ENCODE measurements around the gene ZIC5. TPM values are rescaled to one million over a fixed set of nuclear protein-coding genes. Genes with fewer than 3 reads are reported as not detected.
A peak's percentile ranks its signal among the peaks of the same experiment; 100 is the strongest.

The ZIC5 gene
- total RNA-seq, 1 experiment from 2014 or later: 45.9 TPM

DNA sequence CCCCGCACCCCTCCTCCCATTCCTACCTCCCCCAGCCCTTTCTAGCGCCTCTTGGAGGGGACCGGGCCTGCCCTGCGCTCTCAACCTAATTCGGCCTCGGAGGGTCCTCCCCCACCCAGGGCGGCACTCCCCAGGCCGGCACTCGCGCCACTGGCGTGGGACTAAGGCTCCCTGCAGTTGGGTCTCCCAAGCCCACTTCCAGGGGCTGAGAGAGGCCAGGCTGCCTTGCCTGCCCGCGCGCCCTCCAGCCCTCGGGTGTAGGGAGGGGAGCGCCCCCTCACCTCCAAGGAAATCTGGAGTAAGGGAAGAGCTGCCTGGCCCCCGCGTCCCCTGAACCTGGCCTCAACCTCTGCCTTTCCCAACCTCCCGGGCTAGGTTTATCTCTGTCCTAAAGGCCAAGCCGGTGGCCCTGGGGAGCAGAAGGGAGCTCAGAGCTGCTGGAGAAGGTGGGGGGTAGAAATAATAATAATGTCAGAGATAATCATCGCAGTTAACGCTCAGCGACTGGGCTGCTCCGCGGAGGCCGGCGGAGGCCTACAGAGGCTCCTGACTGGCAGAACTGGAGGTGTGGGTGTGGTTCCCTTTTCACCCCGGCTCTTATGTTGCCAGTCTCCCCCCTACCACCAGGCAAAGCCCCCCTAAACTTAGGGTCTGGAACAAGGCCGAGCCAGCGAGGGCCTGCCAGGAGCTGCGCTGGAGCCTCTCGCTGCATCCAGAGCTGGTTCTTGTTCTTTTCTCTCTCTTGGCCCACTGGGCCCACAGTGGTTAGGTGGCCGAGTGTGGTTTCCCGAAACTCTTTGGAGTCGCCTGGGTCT lies 19.7 kb upstream of the ZIC5 start:
- H3K4me3 ChIP-seq (ENCODE audit: insufficient read depth, low read depth, low read length): peak overlapping the region; percentile 40; the same call in 1 of the 2 replicates

DNA sequence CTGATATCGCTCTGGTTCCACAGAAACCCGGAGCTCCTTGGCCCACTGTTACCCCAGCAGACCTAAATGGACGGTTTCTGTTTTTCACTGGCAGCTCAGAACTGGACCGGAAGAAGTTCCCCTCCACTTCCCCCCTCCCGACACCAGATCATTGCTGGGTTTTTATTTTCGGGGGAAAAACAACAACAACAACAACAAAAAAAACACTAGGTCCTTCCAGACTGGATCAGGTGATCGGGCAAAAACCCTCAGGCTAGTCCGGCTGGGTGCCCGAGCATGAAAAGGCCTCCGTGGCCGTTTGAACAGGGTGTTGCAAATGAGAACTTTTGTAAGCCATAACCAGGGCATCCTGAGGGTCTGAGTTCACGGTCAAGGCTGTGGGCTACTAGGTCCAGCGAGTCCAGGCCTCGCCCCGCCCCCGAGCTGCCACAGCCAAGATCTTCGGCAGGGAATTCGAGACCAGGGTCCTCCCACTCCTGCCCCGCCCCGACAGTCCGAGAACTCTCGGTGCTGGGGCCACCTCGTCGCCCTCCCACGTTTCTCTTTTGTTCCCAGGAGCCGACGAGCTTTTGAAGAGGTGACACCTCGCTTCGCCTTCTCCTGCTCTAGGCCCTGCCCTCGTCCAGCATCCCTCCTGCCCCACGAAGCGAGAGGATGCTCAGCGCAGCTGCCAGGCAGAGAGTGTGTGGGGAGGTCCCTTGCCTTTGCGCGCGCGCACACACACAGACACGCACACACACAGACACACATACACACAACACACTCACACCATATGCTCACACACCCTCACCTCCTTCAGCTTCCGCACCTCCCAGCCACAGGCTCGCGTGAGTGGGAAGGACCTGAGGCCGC lies 18.8 kb upstream of the ZIC5 start:
- no peaks in the 10 kb centered on the region for H3K36me3 ChIP-seq (replicated peaks; ENCODE audit: control insufficient read depth, insufficient read depth, low read length)
- H3K27me3 ChIP-seq (ENCODE audit: control insufficient read depth, insufficient read depth, low read length): peaks cover 88% of the 10 kb centered on the region
- peak; percentile 74 for DNase-seq
- peak overlapping the region; percentile 40; the same call in 1 of the 2 replicates for H3K4me3 ChIP-seq (ENCODE audit: insufficient read depth, low read depth, low read length)

More for the DNA sequence above, 19.7 kb upstream of the ZIC5 start:
- Histone ChIP-seq H3K36me3 (replicated peaks; ENCODE audit: control insufficient read depth, insufficient read depth, low read length) (no peaks in the 10 kb centered on the region), H3K27me3 (ENCODE audit: control insufficient read depth, insufficient read depth, low read length) (peaks cover 94% of the 10 kb centered on the region)
- DNase-seq: peak; percentile 81

DNA sequence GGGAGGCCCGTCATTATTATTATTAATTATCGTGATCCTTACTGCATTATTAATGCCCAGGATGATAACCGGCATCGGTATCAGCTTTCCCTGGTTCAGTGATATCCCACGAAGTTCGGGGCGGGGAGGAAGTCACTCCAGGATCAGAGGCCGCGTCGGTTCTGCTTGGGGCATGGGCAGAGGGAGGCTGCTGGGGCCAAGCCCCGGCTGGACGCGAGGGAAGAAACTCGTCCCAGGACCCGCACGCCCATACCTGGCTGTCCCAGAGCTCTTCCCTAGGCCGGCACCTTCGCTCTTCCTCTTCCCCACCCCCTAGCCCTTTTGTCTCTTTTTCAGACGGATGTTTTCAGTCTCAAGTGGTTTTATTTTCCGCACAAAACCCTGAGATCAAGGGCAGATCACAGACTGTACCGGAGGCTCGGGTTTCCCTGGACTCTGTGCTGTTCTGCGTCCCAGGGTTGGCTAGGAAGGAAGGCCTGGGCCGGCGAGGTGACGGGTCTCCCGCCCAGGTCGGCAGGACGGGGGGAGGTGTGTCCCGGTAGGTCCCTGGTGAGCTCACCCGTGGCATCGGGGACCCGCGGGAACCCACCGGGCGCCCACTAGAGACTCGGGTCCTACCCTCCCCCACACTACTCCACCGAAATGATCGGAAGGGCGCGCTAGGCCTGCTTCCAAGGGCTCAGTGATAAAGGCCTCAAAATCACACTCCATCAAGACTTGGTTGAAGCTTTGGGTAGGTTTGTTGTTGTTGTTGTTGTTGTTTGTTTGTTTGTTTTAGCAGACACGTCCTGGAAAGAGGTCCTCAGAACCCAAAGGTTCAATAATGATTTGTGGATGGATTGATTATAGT lies 17.9 kb upstream of the ZIC5 start:
- H3K36me3 ChIP-seq (replicated peaks; ENCODE audit: control insufficient read depth, insufficient read depth, low read length): no peaks in the 10 kb centered on the region
- peak overlapping the region; percentile 32 for H3K4me3 ChIP-seq (ENCODE audit: insufficient read depth, low read depth, low read length)
- peaks cover 83% of the 10 kb centered on the region for H3K27me3 ChIP-seq (ENCODE audit: control insufficient read depth, insufficient read depth, low read length)
- peak; percentile 77 for DNase-seq

DNA sequence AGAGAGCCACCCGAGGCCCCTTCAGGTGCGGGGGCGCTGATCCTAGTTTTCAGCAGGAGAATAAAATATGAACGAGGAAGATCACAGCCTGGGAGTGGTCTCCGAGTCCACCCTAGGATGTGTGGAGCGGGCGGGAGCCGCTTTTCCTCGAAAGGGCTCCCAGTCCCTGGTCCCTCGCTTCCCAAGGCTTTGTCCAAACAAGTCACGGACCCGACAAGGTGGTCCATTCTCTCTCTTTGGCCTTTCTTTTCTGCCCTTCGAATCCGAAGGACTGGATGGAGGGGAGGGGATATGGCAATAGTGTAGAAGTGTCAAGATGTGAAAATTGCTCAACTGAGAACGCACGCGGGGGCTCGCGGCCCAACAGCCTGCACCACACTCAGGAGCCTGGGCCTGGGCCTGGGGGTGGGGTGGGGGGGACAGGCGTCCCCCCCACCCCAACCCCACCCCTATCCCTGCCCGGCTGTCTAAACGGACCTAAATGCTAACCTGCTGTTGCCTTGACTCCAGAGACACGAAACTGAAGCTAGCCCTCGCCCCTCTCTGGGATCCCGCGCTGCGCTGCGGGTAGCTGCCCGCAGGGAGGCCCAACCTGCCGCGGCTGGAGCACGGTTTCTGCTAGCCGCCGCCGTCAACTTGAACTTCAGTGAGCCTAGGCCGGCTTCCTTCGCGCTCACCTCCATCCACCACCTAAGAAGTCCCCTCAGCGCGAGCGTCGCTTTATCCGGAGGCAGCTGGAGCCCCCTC lies 17.1 kb upstream of the ZIC5 start:
- H3K36me3 ChIP-seq (replicated peaks; ENCODE audit: control insufficient read depth, insufficient read depth, low read length): no peaks in the 10 kb centered on the region
- peak; percentile 79 for DNase-seq
- peak overlapping the region; percentile 32 for H3K4me3 ChIP-seq (ENCODE audit: insufficient read depth, low read depth, low read length)
- peaks cover 75% of the 10 kb centered on the region for H3K27me3 ChIP-seq (ENCODE audit: control insufficient read depth, insufficient read depth, low read length)

DNA sequence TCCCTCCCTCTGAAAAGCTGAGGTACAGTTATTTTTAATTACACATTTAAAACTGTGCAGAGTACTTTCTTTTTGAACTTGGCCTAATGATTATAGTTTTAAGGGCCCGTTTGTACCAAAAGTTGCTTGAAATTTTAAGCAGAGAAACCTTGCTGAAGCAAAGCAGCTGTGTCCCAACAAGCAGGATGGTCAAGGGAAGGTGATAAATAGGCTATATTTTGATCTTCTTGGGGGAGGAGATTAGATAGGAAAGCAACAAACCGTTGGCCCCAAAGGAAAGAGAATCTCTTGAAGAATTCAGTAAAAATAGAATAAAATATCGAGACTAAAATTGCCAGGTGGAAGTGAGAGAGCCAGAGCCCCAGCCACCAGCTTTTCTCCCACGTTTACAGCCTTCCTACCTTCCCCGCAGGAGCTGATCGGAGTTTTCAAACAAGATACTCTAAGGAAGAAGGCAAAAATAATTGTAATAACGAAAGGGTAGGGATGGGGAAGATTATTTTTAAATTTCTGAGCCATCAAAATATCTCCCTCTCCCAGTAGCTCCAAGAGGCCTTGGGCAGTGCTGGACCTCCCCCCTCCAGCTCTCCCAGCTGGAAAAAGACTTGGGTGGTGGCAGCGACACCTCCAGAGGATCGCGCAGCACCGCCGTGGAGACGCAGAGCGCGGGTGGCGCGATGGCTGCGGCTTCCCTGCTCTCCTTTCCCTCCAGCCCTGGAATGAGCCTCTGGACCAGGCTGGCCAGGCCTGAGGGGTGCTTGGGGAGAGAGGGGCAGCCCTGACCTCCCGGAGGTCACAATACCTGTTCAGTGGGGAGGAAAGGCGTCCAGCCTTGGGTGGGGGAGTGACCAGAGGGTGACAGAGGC lies 15.8 kb upstream of the ZIC5 start:
- Histone ChIP-seq H3K27me3 (ENCODE audit: control insufficient read depth, insufficient read depth, low read length) (peaks cover 74% of the 10 kb centered on the region), H3K4me3 (ENCODE audit: insufficient read depth, low read depth, low read length) (peak overlapping the region; percentile 6)
- DNase-seq: peak; percentile 69

DNA sequence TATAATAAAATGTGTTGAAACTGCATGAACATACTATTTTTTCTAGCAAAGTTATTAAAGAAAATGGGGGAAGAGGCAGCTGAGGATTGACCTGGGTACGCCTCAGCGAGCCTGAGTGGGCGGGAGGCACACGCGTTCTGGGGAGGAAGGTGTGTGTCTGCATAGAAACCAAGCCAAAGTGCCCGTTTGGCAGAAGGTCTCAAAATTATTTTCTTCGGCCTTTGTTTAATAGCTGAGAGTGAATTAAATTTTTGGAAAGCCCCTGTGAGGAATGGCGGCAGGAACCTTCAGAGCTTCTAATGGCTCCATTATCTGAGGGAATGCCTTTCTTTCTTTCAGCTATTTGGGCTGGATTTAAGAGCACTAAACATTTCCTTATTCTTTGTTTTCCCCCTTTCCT lies 15.2 kb upstream of the ZIC5 start:
- peak; percentile 53 for DNase-seq
- peak overlapping the region; percentile 16; the same call in 1 of the 2 replicates for H3K4me3 ChIP-seq (ENCODE audit: insufficient read depth, low read depth, low read length)
- peaks cover 4% of the 10 kb centered on the region for H3K36me3 ChIP-seq (replicated peaks; ENCODE audit: control insufficient read depth, insufficient read depth, low read length)
- H3K27me3 ChIP-seq (ENCODE audit: control insufficient read depth, insufficient read depth, low read length): peaks cover 68% of the 10 kb centered on the region

More for the DNA sequence above, 15.8 kb upstream of the ZIC5 start:
- peaks cover 4% of the 10 kb centered on the region for H3K36me3 ChIP-seq (replicated peaks; ENCODE audit: control insufficient read depth, insufficient read depth, low read length)

DNA sequence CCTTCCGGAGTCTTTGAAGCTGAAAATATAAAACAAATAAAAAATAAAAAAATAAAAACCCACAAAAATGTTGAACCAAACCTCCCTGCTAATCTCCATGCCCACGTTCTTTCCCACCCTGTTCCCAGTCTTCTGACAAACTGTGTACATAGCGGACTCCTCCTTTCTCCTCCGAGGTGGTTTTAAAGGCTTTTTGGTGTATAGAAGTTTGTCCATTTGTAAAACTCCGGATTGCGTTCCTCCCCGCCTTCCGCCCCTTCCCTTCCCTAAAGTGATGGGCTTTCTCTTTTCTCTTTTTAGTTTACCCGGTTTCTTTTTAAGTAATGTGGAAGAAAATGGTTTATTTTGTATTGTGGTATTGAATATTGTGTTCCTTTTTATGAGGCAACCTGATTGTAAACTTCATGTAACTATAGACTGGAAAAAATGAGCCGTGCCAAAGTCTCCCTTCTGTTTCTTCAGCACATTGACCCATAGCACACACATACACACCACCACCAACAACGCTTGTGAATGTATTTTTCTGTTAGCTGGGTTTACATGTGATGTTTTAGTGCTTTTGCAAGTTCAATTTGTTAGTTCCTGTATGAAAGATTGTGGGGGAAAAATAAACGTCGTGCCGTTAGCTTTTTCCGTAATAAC lies 14.4 kb upstream of the ZIC5 start:
- peak; percentile 47 for DNase-seq
- Histone ChIP-seq H3K4me3 (ENCODE audit: insufficient read depth, low read depth, low read length) (peak overlapping the region; percentile 36), H3K27me3 (ENCODE audit: control insufficient read depth, insufficient read depth, low read length) (peaks cover 62% of the 10 kb centered on the region; the same call in 1 of the 2 replicates), H3K36me3 (replicated peaks; ENCODE audit: control insufficient read depth, insufficient read depth, low read length) (peaks cover 4% of the 10 kb centered on the region)

DNA sequence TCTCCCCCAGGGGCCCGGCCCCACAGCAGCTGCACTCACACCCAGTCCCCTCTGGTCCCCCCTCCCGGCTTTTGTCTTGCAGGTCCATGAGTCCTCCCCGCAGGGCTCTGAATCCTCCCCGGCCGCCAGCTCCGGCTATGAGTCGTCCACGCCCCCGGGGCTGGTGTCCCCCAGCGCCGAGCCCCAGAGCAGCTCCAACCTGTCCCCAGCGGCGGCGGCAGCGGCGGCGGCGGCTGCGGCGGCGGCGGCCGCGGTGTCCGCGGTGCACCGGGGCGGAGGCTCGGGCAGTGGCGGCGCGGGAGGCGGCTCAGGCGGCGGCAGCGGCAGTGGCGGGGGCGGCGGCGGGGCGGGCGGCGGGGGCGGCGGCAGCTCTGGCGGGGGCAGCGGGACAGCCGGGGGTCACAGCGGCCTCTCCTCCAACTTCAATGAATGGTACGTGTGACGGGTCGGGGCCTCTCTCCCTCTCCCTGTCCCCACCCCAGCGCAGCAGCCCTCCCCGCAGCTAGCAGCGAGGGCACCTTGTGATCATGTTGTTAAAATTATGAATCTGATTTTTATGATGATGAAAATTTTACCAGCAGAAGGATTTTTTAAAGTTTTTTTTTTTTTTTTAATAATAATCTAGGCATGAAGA lies 13.8 kb upstream of the ZIC5 start:
- H3K4me3 ChIP-seq (ENCODE audit: insufficient read depth, low read depth, low read length): peak overlapping the region; percentile 72
- H3K27me3 ChIP-seq (ENCODE audit: control insufficient read depth, insufficient read depth, low read length): peaks cover 56% of the 10 kb centered on the region; the same call in 1 of the 2 replicates
- H3K36me3 ChIP-seq (replicated peaks; ENCODE audit: control insufficient read depth, insufficient read depth, low read length): peaks cover 4% of the 10 kb centered on the region
- no peak for DNase-seq

DNA sequence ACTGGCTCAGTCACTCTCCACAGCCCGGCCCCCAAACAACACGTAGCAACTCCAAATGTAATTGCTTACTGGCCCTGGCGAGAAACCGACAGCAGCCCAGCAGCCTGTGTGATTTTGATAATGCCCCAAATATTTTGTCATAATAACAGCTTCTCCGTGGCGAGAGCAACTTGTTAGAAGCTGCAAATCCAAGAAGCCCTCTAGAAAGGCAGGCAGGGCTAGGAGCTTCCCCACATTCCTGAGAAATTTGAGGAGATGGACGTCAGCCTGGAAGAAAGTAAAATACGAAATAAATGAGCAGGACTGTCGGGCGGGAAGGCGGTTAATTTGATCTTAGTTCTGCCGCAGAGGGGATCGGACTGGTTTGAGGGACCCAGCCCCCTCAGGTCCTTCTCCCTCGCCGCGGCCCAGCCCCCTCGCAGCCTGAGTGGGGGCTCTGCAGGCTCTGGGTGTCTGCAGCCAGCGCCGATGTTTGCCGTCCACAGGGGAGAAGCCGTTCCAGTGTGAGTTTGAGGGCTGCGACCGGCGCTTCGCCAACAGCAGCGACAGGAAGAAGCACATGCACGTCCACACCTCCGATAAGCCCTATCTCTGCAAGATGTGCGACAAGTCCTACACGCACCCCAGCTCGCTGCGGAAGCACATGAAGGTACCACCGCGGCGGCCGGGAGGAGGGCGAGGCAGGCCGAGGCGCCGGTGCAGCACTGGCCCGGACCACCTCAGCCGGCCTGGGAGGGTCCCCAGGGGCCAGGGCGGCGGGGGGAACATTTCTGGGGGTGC lies 13.1 kb upstream of the ZIC5 start:
- DNase-seq: peak; percentile 84
- Histone ChIP-seq H3K4me3 (ENCODE audit: insufficient read depth, low read depth, low read length) (peak overlapping the region; percentile 72), H3K36me3 (replicated peaks; ENCODE audit: control insufficient read depth, insufficient read depth, low read length) (peaks cover 4% of the 10 kb centered on the region), H3K27me3 (ENCODE audit: control insufficient read depth, insufficient read depth, low read length) (peaks cover 52% of the 10 kb centered on the region; the same call in 1 of the 2 replicates)

DNA sequence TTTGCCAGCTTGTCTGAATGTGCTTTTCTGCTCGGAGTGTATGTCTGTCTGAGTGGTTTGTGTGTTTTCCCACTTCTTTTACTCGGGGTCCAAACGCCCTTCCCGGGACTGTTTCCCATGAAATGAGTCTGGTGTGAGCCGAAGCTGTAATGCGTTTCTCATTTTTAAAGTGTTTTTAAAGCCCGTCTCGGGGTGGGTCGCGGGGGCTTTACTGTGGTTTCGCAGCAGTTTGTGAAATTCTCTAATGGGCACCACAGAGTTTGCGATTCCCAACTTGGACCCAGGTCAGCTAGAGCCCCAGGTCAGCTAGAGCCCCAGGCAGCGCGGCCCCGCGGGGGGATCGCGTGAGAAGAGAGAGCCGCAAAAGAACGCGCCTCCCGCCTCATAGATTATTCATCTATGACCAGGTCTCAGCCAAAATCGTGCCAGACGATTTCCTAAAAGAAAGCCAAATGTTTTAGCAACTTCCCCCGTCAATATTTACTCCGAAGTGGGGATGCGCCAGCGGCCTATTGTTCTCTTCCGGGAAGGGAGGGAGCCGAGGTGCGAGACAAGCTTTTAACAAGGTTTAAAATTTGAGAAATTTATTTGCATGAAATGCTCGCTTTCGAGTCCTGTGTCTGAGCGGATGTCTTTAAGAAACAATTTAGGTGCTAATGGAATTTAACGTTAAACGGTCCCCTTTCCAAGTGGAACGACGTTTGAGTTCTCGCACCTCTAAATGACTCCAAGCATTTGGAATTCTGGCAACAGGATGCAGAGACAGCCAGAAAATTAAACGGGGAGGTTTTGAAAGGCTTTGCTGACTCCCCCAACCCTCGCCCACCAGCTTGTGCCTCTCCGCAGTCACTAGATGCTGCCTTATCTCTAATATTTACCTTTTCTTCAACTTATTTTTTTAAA lies 12.2 kb upstream of the ZIC5 start:
- Histone ChIP-seq H3K4me3 (ENCODE audit: insufficient read depth, low read depth, low read length) (peak overlapping the region; percentile 72), H3K27me3 (ENCODE audit: control insufficient read depth, insufficient read depth, low read length) (peaks cover 48% of the 10 kb centered on the region; the same call in 1 of the 2 replicates), H3K36me3 (replicated peaks; ENCODE audit: control insufficient read depth, insufficient read depth, low read length) (peaks cover 4% of the 10 kb centered on the region)
- peak; percentile 71 for DNase-seq
